GM23338 (cell line): ENCODE data around the gene MIA. TPM values are rescaled to one million over a fixed set of nuclear protein-coding genes. Genes with fewer than 3 reads are reported as not detected.
"Not testable (repeated sequence)": the region's sequence is repeated elsewhere in the genome, so short reads cannot be mapped to it uniquely, and the experiment has no call there.

ENCODE experiments used
- ATAC-seq: fragments of 200-7000 bp; cut with Tn5 transposase; 3 replicates; pipeline ENCODE4 v1.9.1; 2020
- DNase-seq: peaks from one replicate; pipeline ENCODE4 v3.0.0-alpha.2; 2015; ENCODE audit warnings: low spot score
- H2AFZ ChIP-seq: fragments of 200-600 bp; sonication (generic); 2 replicates; pipeline ENCODE4 v1.8.0; 2016; ENCODE audit warnings: antibody characterized with exemption, mild to moderate bottlenecking, moderate library complexity
- H3F3A ChIP-seq: fragments of 200-600 bp; sonication (generic); replicated peaks from 2 replicates; pipeline ENCODE4 v1.8.0; 2017; ENCODE audit warnings: antibody characterized with exemption, mixed run types, low read depth
- H3K27ac ChIP-seq: fragments of 200-600 bp; sonication (generic); 2 replicates; pipeline ENCODE4 v1.6.1; 2016; ENCODE audit warnings: low read depth
- H3K27me3 ChIP-seq: fragments of 200-600 bp; sonication (generic); 2 replicates; pipeline ENCODE4 v1.8.0; 2016; ENCODE audit warnings: mild to moderate bottlenecking, mixed run types, moderate library complexity; ENCODE audit not compliant: insufficient read depth
- H3K36me3 ChIP-seq: fragments of 200-600 bp; sonication (generic); 2 replicates; pipeline ENCODE4 v1.8.0; 2016; ENCODE audit warnings: mild to moderate bottlenecking; ENCODE audit not compliant: insufficient read depth
- H3K4me1 ChIP-seq: fragments of 200-600 bp; sonication (generic); 2 replicates; pipeline ENCODE4 v1.8.0; 2016; ENCODE audit warnings: mild to moderate bottlenecking, moderate library complexity; ENCODE audit not compliant: insufficient read depth
- H3K4me2 ChIP-seq: fragments of 200-600 bp; sonication (generic); 2 replicates; pipeline ENCODE4 v1.7.1; 2017; ENCODE audit warnings: mixed run types
- H3K4me3 ChIP-seq: fragments of 200-600 bp; sonication (generic); 2 replicates; pipeline ENCODE4 v1.6.1; 2016; ENCODE audit warnings: mixed run types
- H3K79me2 ChIP-seq: fragments of 200-600 bp; sonication (generic); replicated peaks from 2 replicates; pipeline ENCODE4 v1.8.0; 2017; ENCODE audit warnings: mild to moderate bottlenecking; ENCODE audit not compliant: insufficient read depth
- H3K9me2 ChIP-seq: fragments of 200-600 bp; sonication (generic); 2 replicates; pipeline ENCODE4 v1.8.0; 2017; ENCODE audit not compliant: insufficient read depth
- H4K20me1 ChIP-seq: fragments of 200-600 bp; sonication (generic); replicated peaks from 2 replicates; pipeline ENCODE4 v1.8.0; 2017; ENCODE audit warnings: mild to moderate bottlenecking; ENCODE audit not compliant: insufficient read depth
- H3K27ac Mint-ChIP-seq: 2 replicates; pipeline ENCODE4 v1.8.0; 2020; ENCODE audit warnings: inconsistent platforms, mild to moderate bottlenecking, moderate library complexity, mixed read lengths
- H3K27me3 Mint-ChIP-seq: 3 replicates; pipeline ENCODE4 v1.8.0; 2022; ENCODE audit warnings: low read depth, mild to moderate bottlenecking, moderate library complexity, mixed read lengths, inconsistent platforms; ENCODE audit not compliant: insufficient read depth, poor library complexity
- H3K36me3 Mint-ChIP-seq: 3 replicates; pipeline ENCODE4 v1.8.0; 2021; ENCODE audit warnings: low read depth, mild to moderate bottlenecking, inconsistent platforms, moderate library complexity, mixed read lengths
- H3K4me1 Mint-ChIP-seq: 3 replicates; pipeline ENCODE4 v1.8.0; 2020; ENCODE audit warnings: mild to moderate bottlenecking, inconsistent platforms, mixed read lengths
- H3K4me3 Mint-ChIP-seq: 3 replicates; pipeline ENCODE4 v1.8.0; 2021; ENCODE audit warnings: moderate library complexity, mild to moderate bottlenecking, inconsistent platforms, mixed read lengths
- H3K9me3 Mint-ChIP-seq: 3 replicates; pipeline ENCODE4 v1.8.0; 2020; ENCODE audit warnings: moderate library complexity, mild to moderate bottlenecking, inconsistent platforms, mixed read lengths
- CREB1 ChIP-seq: fragments of 250-450 bp; sonication (Bioruptor Pico); IDR thresholded peaks from 2 replicates; pipeline ENCODE4 v1.5.0; 2020; ENCODE audit warnings: low read depth, mild to moderate bottlenecking, moderate library complexity
- EZH2phosphoT487 ChIP-seq: fragments of 200-600 bp; sonication (generic); IDR thresholded peaks from one replicate; pipeline ENCODE4 v1.8.1; 2018; ENCODE audit warnings: antibody characterized with exemption; ENCODE audit not compliant: unreplicated experiment
- ZNF114 ChIP-seq: fragments of 250-450 bp; sonication (Bioruptor Pico); IDR thresholded peaks from 2 replicates; pipeline ENCODE4 v1.5.0; 2020; ENCODE audit warnings: mild to moderate bottlenecking, moderate library complexity
- polyA plus RNA-seq: library from polyadenylated mRNA; unstranded; fragments of >200 nt; fragmentation: Nextera tagmentation; extraction: Ambion mirVana; gene quantifications from 2 replicates; pipeline ENCODE4 v1.2.1, GENCODE V29; 2016
- total RNA-seq: library from RNA; depleted of rRNA; stranded (reverse); fragments of >200 nt; shearing (Covaris generic); gene quantifications from 2 replicates; pipeline ENCODE4 v1.2.3, GENCODE V29; 2014
- TF ChIP-seq, protein P1 (sequence below), 2 experiments: fragments of 200-600 bp in 1 of 2; sonication (generic) in 1 of 2; conservative IDR thresholded peaks; 2 replicates each; pipeline versions ENCODE4 v1.5.1 to v1.6.1; 2016 to 2017; ENCODE audit warnings: antibody characterized with exemption in 2 of 2, low read depth in 2 of 2, mild to moderate bottlenecking in 2 of 2, moderate library complexity in 1 of 2
- TF ChIP-seq, protein P2 (sequence below): IDR thresholded peaks from 2 replicates; pipeline ENCODE4 v1.6.1; 2016; ENCODE audit warnings: antibody characterized with exemption

MIA gene
- total and polyA plus RNA-seq, 2 experiments from 2014 or later, result not detected

DNA sequence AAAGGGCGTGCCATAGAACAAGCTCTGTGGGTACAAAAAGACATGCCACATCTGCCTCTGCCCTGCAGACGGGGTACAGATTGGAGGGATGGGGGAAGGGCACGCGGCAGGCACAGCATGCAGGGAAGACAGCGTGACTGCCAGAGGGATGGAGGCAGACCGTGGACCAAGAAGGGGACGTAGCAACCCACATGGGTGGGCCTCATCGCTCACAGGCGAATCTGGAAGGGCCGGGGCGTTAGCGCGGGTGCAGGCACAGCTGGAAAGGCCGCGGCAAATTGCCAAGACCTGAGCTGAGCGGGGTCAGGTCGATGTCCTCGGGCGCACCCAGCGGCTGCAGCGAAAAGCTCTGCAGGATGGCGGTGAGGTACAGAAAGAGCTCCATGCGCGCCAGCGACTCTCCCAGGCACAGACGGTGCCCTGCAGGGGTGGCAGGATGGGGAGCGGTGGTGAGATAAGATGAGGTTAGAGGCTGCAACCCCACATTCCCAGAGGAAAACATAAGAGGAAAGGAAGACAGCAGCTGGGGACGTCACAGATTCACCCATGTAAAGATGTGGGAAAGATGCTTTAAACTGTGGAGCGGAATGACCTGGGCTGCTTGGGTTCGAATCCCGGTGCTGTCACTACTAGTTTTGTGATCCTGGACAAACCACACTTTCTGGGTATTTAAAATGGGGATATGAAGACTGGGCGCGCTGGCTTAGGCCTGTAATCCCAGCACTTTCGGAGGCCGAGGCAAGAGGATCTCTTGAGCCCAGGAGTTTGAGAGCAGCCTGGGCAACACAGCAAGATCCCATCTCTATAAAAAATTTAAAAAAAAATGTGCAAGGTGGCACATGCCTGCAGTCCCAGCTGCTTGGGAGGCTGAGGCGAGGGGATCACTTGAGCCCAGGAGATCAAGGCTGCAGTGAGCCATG, 43.4 kb downstream of the MIA start:
- not testable (repeated sequence) for H3F3A ChIP-seq, H3K4me1 ChIP-seq, H3K9me2 ChIP-seq, H2AFZ ChIP-seq, H3K27ac ChIP-seq, H3K36me3 Mint-ChIP-seq, H4K20me1 ChIP-seq, H3K36me3 ChIP-seq, H3K79me2 ChIP-seq, H3K27ac Mint-ChIP-seq, H3K9me3 Mint-ChIP-seq
- Mint-ChIP-seq H3K4me1 (peaks cover 21% of the 10 kb centered on the region), H3K4me3 (peak overlapping the region; percentile 63), H3K27me3 (peaks cover 16% of the 10 kb centered on the region)
- DNase-seq, result peak; percentile 63
- Histone ChIP-seq H3K27me3 (peaks cover 14% of the 10 kb centered on the region), H3K4me3 (peak overlapping the region; percentile 53; the same call in 1 of the 2 replicates), H3K4me2 (peak overlapping the region; percentile 72)
- ATAC-seq, result peak; percentile 97
- TF ChIP-seq, protein P1, sequence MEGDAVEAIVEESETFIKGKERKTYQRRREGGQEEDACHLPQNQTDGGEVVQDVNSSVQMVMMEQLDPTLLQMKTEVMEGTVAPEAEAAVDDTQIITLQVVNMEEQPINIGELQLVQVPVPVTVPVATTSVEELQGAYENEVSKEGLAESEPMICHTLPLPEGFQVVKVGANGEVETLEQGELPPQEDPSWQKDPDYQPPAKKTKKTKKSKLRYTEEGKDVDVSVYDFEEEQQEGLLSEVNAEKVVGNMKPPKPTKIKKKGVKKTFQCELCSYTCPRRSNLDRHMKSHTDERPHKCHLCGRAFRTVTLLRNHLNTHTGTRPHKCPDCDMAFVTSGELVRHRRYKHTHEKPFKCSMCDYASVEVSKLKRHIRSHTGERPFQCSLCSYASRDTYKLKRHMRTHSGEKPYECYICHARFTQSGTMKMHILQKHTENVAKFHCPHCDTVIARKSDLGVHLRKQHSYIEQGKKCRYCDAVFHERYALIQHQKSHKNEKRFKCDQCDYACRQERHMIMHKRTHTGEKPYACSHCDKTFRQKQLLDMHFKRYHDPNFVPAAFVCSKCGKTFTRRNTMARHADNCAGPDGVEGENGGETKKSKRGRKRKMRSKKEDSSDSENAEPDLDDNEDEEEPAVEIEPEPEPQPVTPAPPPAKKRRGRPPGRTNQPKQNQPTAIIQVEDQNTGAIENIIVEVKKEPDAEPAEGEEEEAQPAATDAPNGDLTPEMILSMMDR (conservative IDR thresholded peaks at IDR 0.05; ENCODE audit: low read depth in 2 of 2), result peak in 1 of 2 experiments; percentile 46; a peak in 3 of 4 replicates

DNA sequence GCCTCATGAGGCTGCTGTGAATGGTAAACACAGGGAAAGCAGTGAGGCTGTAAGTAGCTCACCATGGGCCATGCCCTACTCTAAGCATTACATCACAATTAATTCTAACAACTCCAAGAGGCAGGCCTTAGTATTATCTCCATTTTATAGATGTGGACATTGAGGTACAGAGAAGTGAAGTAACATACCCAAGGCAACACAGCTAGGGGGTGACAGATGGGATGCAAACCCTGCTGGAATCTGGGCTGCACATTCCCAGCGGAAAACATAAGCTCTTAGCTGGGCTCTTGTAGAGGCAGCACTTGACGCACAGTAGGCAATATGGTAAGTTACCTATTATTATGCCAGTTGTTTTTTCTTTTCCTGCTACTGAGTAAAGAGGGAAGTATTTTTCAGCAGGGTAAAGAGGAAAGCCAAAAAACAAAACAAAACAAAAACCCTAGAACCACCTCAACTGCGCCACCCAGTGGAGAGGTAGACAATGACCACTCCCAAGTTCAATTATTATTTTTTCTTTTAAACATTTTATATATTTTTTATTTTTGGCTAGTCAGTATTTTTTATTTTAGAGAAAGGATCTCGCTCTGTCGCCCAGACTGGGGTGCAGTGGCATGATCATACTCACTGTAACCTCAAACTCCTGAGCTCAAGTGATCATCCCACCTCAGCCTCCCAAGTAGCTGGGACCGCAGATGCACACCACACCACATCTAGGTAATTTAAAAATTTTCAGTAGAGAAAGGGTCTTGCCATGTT, 44.3 kb downstream of the MIA start:
- H3K79me2 ChIP-seq, H3K4me2 ChIP-seq, H3K9me3 Mint-ChIP-seq, H2AFZ ChIP-seq, H3K9me2 ChIP-seq, H3K36me3 ChIP-seq, H3K4me3 ChIP-seq, H4K20me1 ChIP-seq, H3F3A ChIP-seq, H3K4me1 ChIP-seq, H3K4me3 Mint-ChIP-seq, H3K36me3 Mint-ChIP-seq, H3K27ac Mint-ChIP-seq: not testable (repeated sequence)
- Mint-ChIP-seq H3K27me3 (peaks cover 18% of the 10 kb centered on the region), H3K4me1 (peaks cover 17% of the 10 kb centered on the region)
- DNase-seq, result peak; percentile 60
- TF ChIP-seq, protein P1 (conservative IDR thresholded peaks at IDR 0.05; ENCODE audit: low read depth in 2 of 2), result peak; percentile 74 to 75
- 0 out of 2 replicates have a peak overlapping the region, but pooled peaks have one; percentile 1 for H3K27ac ChIP-seq
- H3K27me3 ChIP-seq, result peaks cover 14% of the 10 kb centered on the region
- ATAC-seq, result peak; percentile 30

DNA sequence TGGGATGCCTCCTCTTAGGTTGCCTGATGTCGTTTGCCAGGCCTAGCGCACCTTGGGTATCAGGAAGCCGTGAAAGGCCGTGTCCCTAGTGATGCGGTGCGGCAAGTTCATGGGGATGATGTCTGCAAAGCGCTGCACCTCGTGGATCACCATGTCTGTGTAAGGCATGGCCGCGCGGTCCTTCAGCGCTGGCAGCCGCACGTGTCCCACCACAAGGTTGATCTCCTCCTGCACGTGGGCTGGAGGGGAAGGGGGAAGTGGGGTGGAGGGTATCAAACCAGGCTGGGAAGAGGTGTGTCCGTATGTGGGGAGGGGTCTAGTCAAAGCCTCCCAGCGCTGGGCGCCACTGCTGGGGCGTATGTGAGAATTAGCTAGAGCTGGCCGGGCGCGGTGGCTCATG, 46.8 kb downstream of the MIA start:
- no peak overlapping the region for H3K4me2 ChIP-seq
- peaks cover 12% of the 10 kb centered on the region for H3K27me3 Mint-ChIP-seq
- no peak for ATAC-seq
- no peak overlapping the region for H3K4me3 Mint-ChIP-seq
- no peak overlapping the region for H3K4me3 ChIP-seq
- no peak overlapping the region for H3K27ac Mint-ChIP-seq
- no peaks in the 10 kb centered on the region for H3K9me2 ChIP-seq
- peaks cover 8% of the 10 kb centered on the region; the same call in 1 of the 2 replicates for H3K27me3 ChIP-seq
- H3K36me3 ChIP-seq, result no peaks in the 10 kb centered on the region
- H3K79me2 ChIP-seq, result no peaks in the 10 kb centered on the region
- H2AFZ ChIP-seq, result no peak overlapping the region
- H4K20me1 ChIP-seq, result no peaks in the 10 kb centered on the region
- no peak for DNase-seq
- H3K36me3 Mint-ChIP-seq, result no peaks in the 10 kb centered on the region
- H3K4me1 Mint-ChIP-seq, result peaks cover 17% of the 10 kb centered on the region
- no peaks in the 10 kb centered on the region; the same call in 2 of the 3 replicates for H3K9me3 Mint-ChIP-seq
- H3F3A ChIP-seq, result peaks cover 3% of the 10 kb centered on the region; the same call in 1 of the 2 replicates
- no peak for TF ChIP-seq CREB1 (CRISPR knock-in tag)
- no peak for TF ChIP-seq EZH2phosphoT487
- TF ChIP-seq, protein P2, sequence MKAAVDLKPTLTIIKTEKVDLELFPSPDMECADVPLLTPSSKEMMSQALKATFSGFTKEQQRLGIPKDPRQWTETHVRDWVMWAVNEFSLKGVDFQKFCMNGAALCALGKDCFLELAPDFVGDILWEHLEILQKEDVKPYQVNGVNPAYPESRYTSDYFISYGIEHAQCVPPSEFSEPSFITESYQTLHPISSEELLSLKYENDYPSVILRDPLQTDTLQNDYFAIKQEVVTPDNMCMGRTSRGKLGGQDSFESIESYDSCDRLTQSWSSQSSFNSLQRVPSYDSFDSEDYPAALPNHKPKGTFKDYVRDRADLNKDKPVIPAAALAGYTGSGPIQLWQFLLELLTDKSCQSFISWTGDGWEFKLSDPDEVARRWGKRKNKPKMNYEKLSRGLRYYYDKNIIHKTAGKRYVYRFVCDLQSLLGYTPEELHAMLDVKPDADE, result no peak
- TF ChIP-seq ZNF114 (CRISPR knock-in tag), result no peak
- H3K27ac ChIP-seq, result no peak overlapping the region
- no peaks in the 10 kb centered on the region for H3K4me1 ChIP-seq
